ENCODE data around the gene F7. TPM values are rescaled to one million over a fixed set of nuclear protein-coding genes. Genes with fewer than 3 reads are reported as not detected.

The F7 gene
- total and polyA plus RNA-seq, 2 donors (not counting 3 experiments of a cell fraction or from before 2014, with no cell fraction given), result not detected

- DNase-seq (ENCODE audit: low read depth, low spot score) (no peak), FAIRE-seq (no peak)
- Histone ChIP-seq H3K4me1 (ENCODE audit: control insufficient read depth, extremely low read depth, insufficient read depth, low read length) (no peaks in the 10 kb centered on the region), H3K27me3 (ENCODE audit: control insufficient read depth in 2 of 2, insufficient read depth in 2 of 2, low read length in 2 of 2) (no peaks in the 10 kb centered on the region), H3K27ac (ENCODE audit: insufficient read depth, low read depth, low read length) (no peak overlapping the region), H3K4me2 (ENCODE audit: insufficient read depth, low read length) (no peak overlapping the region), H2AFZ (ENCODE audit: low read depth, low read length) (no peak overlapping the region), H3K9me3 (replicated peaks; ENCODE audit: control insufficient read depth, insufficient read depth, low read length) (no peaks in the 10 kb centered on the region), H3K9me1 (replicated peaks; ENCODE audit: control insufficient read depth, extremely low read depth, insufficient read depth, low read length) (no peaks in the 10 kb centered on the region), H3K4me3 (replicated peaks in 1 of 3; ENCODE audit: insufficient read depth in 1 of 3, low read depth in 1 of 3, low read length in 3 of 3) (no peak overlapping the region), H3K79me2 (ENCODE audit: control insufficient read depth, insufficient read depth, low read length) (no peaks in the 10 kb centered on the region), H3K36me3 (ENCODE audit: control insufficient read depth in 2 of 2, extremely low read depth in 1 of 2, insufficient read depth in 2 of 2, low read length in 2 of 2) (no peaks in the 10 kb centered on the region), H3K9ac (replicated peaks; ENCODE audit: extremely low read depth, insufficient read depth, low read length) (no peak overlapping the region), H4K20me1 (replicated peaks; ENCODE audit: control insufficient read depth, extremely low read depth, insufficient read depth, low read length) (no peaks in the 10 kb centered on the region)
- intact Hi-C loops (cut with micrococcal nuclease) (no loop called here), dilution Hi-C loops (cut with MboI; ENCODE audit: extremely low pct_ligation_motif_present, low sequenced_read_pairs) (no loop called here)
- CTCF ChIA-PET, result no interaction called here
- no TSS peak for BruUV-seq (replicated peaks)
- POLR2A ChIA-PET, result no interaction called here
- no peak for TF ChIP-seq MAX (IDR thresholded peaks at IDR 0.05; ENCODE audit: insufficient read depth, insufficient read length)
- TF ChIP-seq EZH2 (IDR thresholded peaks at IDR 0.05; ENCODE audit: borderline replicate concordance, low read depth, low read length, severe bottlenecking), result no peak
- TF ChIP-seq FOS (IDR thresholded peaks at IDR 0.05; ENCODE audit: borderline replicate concordance, insufficient read depth, low read length), result no peak
- no peak for TF ChIP-seq POLR2A (IDR thresholded peaks at IDR 0.05; ENCODE audit: low read depth, low read length)
- no peak for TF ChIP-seq POLR2AphosphoS5 (IDR thresholded peaks at IDR 0.05; ENCODE audit: insufficient read depth, low read depth, low read length)
- no peak for TF ChIP-seq JUN (IDR thresholded peaks at IDR 0.05; ENCODE audit: borderline replicate concordance, insufficient read depth, insufficient read length, low read depth)
- TF ChIP-seq CTCF (IDR thresholded peaks at IDR 0.05; ENCODE audit: extremely low read depth in 1 of 2, insufficient read depth in 1 of 2, low read depth in 1 of 2, low read length in 2 of 2), result no peak
- TF ChIP-seq MYC (IDR thresholded peaks at IDR 0.05; ENCODE audit: low read depth, low read length), result no peak
- TF ChIP-seq GATA2 (IDR thresholded peaks at IDR 0.05; ENCODE audit: insufficient read depth, insufficient read length, low read depth, low read length), result no peak
Observed at GRCh38 chr13:113077953-113078901, 27.4 kb upstream of the F7 start.
